OCI-M2 (cell line): Measurements from ENCODE around the gene MFSD1.
A peak's percentile ranks its signal among the peaks of the same experiment; 100 is the strongest.
"Not testable (repeated sequence)": the region's sequence is repeated elsewhere in the genome, so short reads cannot be mapped to it uniquely, and the experiment has no call there.

Experiments
- DNase-seq: peaks from one replicate; lab custom pipeline; 2025; ENCODE audit not compliant: unreplicated experiment; lab: John Stamatoyannopoulos, UW

Gene MFSD1

DNA sequence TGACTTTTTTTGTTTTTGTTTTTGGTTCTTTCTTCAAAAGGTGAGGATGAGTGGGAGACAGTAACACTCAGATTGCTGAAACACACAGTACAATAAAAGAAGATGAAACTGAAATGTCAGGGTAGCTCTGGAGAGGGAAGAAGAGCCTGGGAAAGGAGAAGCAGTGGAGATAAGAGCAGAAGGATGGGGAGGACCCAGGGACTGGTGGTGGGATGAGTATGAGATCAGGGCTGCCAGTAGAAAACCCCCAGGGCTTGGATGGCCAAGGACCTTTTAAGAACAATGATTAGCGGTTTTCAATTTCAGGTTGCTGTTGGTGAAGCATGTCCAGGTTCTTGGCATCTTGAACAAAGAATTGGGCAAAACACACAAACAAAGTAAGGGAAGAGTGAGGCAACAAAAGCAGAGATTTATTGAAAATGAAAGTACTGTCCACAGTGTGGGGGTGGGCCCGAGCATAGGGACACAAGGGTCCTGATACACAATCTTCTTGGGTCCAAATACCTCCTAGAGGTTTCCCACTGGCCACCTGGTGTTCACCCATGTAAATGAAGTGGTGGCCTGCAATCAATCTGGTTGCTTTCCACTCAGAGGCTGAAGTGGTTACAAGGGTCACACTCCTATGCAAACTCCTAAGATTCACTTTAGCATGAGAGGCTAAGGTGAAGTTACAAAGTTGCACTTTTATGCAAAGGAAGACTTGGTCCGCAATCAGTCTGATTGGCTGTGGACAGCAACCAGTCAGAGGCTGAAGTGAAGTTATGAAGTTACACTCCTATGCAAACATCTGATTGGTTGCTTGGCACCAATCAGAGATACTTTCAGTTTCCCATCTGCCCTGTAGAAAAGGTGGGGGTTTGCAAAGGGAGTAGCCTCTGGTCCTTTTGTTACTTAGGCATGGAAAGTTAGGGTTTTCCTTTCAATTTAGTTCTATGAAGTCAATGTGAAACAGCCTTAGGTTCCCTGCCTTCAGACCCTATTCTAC lies 26.1 kb upstream of the MFSD1 start:
- no peak for DNase-seq

DNA sequence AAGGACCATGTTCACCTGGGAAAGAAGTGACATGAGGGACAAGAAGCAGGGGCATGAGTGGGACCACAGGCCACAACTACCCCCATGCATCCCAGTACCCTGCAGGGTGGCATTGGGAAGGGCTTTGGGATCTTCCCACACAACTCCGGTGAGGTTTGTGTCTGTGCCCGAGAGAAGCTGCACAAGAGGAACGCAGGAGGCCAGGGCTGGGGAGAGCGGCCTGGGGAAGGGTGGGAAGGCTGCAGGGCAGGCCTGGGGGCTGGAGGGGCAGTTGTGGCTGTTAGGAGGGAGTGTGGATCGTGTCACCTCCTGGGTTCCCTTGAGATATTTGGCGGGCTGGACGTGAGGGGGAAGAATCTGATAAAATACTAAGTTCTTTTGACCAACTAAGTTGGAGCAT lies 25.3 kb upstream of the MFSD1 start:
- DNase-seq = no peak

DNA sequence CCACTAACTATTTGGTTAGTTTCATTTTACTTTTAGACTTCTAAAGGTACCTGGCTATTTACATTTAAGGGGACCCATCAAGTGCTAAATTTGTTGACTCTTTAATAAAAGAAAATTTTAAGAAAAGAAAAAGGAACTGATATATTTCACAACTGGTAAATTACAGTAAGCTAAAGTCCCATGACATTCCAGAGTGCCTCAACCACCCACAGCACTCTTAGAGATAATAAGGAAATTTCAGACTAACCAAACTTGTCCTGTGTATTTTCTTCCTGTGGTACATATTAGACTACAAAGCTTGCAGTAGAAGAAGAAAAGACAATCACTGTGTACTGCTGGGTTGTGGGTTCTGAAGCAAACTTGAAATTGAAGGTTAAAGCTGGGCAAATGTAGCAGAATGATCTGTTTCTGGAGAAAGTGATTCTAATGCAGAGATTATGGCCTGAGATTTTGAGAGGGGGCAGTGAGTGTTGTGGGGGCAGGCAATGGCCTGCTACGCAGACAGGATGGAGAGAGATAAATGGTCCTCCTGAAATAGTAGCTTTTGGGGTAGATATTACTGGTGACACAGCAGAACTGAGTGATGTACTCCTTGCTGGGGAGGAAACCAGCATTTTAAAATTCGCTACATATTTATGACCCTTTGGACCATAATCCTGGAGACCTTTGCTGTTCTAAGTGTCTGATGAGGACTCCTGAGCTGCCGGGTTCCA lies 24.5 kb upstream of the MFSD1 start:
- no peak for DNase-seq

DNA sequence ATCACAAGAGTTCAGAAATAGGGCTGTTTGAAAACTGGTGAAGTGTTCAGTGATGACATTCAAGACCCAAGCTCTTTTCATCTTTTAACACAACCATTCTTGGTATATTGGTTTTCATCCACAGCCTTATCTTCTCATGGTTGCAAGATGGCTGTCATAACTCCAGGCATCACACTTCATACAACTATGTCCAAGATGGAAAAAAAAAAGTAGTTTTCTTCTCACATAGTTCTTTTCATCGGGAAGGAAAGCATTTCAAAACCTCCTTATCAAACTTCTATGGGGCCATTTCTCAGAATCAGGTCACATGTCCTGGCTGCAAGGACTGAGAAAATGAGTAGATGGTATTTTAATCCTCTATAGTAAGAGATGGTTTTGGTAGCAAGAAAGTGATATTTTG lies 21.1 kb upstream of the MFSD1 start:
- no peak for DNase-seq

DNA sequence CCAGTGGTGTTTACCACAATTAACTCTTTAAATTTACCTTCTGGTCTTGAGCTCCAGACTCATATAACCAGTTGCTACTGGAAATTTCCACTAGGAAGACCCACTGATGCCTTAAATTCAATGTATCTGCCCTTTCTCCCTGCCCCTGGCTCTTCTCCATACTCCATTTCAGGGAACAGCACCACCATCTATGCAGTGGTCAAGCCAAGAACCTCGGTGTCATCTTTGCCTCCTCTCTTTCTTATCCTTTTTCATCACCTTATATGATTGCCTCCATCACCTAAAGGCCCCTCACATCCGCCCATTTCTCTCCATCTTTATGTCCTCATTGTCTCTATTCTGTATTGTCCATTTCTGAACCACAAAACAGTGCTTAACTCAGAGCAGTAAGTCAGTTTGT lies 20.7 kb upstream of the MFSD1 start:
- no peak for DNase-seq

DNA sequence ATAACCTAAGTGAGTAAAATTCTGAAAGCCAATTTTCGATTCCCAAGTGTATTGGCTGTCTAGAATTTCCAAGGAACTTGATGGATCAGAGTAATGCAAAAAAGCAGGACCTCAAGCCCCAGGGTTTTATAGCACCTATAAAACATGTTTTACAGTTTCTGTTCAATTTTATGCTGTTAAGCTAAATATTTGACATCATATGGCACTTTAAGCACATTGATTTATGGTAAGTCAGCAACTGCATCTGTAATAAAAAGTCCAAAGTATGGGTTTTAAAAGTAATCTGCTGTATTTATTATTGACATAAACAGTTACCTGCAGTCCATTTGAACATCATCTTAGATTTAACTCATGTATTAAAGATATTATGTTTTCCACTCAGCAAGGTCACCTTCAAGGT lies 20.0 kb upstream of the MFSD1 start:
- DNase-seq = no peak

DNA sequence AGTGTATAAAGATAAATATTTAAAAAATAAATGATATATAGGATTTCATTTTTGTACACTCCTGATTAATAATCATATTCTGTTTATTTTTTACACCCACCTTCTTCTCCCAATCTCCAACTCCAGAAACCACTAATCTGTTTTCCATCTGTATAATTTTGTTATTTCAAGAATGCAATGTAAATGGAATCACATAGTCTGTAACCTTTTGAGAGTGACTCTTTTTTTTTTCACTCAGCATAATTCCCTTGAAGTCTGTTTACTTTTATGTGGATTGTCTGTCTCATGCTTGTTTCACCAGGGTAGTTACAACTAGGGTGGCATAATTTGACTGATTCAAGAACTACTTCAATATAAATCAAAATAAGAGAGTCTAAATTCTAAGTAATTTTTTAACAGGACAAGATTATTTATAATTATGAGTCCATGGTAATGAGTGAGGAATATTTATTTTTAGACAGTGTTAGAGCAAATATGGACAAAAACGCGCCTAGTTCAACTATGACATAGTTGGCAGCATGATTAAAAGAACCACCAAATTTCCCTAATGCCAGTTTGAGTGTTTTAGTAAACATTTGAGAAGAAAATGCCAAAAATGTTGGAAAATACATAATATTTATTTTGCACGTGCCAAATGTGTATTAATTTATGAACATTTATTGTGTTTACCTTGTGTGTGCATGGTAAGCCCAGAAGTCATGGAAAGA lies 19.4 kb upstream of the MFSD1 start:
- no peak for DNase-seq

DNA sequence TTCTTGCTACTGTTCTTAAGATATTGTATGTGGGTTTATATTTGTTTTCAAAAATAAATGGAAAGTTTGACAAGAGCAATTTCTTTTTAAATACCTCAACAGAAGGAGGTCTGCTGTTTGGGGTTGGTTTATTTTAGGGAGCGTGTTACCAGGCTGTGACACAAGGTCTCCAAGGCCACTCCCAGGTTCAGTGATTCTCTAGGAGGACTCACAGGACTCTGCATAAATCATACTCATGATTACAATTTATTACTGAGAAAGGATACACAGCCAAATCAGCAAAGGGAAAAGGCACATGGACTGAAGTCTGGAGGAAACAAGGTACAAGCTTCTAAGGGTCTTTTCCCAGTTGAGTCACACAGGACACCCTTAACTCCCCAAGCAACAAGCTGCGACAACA lies 18.8 kb upstream of the MFSD1 start:
- no peak for DNase-seq

DNA sequence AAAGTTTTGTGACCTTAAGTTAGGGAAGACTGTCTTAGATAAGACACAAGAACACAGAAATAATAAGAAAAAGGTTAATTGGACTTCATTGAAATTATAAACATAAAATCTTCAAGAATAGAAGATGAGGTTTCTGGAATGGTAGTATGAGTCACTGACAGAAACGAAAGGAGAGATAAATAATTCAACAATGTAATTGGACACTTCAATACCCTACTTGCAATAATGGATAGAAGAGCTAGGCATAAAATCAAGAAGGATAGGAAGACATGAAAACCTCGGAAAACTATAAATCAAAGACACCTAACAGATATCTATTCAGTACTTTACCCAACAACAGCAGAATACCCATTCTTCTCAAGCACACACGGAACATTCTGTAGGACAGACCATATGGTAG lies 15.9 kb upstream of the MFSD1 start:
- no peak for DNase-seq

DNA sequence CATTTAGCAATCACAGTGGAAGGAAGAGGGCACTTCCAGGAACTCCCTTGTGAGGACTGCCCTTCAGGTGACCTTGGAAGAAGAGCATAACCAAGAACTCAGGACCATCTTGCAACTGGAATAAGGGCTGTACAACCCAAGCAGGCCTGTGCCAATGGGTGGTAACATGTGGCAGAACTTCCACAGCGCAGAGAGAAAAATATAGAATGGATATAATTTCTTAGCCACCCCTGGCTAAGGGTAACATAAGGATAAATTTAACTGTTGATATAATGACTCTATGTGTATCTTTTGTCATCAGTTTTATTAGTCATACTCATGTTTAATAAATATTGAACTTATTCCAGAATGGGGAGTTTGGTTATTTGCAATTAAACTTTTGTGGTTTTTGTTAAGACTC lies 13.4 kb upstream of the MFSD1 start:
- DNase-seq = no peak

DNA sequence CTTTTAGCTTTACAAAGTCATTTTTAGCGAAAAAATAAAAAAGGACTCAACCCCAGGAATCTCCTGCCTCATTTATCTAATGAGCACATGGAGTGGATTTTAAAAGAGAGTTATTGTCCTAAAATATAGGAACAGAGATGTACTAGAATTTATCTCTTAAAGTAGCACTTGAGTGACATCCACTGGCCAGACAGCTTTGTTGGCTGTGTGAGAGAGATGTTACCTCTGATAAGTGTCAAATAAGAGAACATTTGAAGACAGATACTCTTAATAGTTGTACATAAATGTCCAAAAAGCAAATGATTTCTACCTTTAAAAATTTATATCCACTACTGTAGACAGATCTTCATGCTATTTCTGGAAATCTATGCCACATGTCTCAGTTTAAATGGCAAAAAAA lies 12.3 kb upstream of the MFSD1 start:
- no peak for DNase-seq

DNA sequence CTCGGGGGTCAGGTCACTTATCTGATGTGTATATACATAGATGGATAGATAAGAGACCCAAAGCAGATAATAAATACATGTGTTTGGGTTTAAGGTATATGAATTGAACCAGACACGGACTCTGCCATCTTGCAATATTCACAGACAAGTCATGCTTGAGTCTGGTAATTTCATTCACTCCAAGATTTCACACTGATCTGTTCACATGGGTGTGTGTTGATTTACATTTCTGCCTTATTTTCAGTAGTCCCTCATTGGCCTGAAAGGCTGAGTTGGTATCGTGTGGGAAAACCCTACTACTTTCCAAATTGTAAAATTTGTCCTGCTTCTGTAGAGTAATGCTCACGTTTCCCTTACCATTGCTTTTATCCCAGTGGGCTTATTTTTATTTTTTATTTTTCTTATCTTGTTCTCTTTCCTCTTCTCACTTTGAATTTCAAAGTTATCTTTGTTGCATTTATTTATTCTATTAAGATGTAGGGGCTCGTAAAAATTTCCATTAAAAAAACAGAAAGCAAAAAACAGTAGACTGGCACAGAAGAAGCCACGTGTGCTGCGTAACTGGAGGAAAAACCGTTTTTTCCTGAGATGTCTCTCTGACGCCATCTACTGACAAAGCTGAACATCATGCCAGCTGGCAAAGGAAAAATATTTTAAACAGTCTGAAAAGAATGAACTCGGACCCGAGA lies 10.8 kb upstream of the MFSD1 start:
- peak; percentile 19 for DNase-seq

DNA sequence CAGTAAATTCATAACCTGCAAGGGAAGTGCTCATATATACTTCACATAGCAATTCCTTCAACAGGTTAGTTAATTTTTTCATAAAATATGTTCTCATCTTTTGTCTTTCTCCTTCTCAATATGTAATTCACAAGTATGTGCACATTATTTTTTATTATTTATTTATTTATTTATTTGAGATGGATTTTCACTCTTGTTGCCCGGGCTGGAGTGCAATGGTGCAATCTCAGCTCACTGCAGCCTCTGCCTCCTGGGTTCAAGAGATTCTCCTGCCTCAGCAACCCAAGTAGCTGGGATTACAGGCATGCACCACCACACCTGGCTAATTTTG lies 10.3 kb upstream of the MFSD1 start:
- not testable (repeated sequence) for DNase-seq

DNA sequence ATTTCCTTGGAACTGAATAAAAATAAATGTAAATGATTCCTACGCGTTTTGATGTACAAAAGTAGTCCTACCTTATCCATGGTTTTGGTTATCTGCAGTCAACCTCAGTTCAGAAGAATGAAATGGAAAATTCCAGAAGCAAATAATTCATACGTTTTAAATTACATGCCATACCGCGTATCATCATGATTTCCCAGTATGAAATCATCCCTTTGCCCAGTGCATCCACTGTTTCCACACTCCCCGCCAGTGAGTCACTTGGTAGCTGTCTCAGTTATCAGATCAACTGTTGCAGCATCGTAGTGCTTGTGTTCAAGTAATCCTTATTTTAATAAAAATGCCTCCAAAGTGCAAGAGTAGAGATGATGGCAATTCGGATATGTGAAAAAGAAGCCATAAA lies 9.1 kb upstream of the MFSD1 start:
- DNase-seq = no peak

DNA sequence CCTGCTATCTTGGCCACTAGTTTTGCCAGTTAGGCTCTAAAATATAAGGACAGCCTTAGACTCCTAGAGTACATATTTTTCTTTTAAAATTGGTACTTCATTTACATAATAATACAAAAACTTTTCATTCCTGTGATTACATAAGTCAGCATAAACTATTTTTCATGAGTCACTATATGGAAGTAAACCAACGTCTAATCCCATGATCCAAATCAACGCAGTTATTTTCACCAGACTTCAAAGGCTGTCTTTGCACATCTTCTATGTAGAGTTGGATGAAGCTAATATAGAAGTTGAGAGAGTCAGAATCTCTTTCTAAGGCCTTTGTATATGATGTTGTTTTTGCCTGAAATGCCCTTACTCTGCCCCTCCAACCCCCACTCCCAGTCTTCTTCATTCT lies 7.6 kb upstream of the MFSD1 start:
- DNase-seq = no peak

DNA sequence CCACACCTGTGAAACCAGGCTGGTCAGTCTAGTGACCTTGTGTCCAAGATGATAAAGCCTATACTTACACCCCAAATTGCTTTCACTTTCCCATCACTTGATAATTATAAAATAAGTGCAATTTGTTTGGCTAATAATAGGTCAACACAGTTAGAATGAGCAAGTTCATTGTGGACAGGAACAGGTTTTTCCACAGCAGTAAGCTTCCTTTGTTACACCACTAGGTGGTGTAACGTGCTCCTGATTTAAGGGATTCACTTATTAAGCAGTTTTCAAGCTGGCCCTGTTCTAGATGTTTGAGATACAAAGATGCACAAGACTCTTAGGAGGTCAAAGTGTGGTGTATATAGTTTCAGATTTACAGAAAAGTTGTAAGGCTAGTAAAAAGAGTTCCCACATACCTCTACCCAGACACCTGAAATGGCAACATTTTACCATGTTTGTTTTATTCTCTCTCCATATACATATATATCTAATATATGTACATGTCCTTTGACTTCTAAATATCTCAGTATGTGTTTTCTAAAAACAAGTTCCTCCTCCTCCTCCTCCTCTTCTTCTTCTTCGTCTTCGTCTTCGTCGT lies 6.8 kb upstream of the MFSD1 start:
- DNase-seq = no peak

DNA sequence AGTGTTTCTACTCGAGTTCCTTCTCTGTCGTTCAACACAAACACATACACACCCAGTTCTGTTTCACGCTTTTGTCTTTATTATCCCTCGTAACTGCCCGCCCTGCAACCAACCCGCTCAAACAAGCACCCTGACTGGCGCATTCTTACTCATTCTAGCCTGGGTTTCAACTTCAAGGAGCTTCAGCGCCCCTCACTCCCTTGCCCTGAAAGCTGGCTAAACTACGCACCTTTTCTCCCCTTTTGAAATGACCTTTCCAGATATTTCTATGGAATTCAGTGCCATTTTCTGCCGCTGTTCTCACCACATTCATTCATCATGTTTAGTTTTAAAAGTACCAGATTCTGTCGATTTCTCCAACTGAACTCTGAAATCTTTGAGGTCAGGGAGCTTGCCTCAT lies 653 bp upstream of the MFSD1 start:
- no peak for DNase-seq

DNA sequence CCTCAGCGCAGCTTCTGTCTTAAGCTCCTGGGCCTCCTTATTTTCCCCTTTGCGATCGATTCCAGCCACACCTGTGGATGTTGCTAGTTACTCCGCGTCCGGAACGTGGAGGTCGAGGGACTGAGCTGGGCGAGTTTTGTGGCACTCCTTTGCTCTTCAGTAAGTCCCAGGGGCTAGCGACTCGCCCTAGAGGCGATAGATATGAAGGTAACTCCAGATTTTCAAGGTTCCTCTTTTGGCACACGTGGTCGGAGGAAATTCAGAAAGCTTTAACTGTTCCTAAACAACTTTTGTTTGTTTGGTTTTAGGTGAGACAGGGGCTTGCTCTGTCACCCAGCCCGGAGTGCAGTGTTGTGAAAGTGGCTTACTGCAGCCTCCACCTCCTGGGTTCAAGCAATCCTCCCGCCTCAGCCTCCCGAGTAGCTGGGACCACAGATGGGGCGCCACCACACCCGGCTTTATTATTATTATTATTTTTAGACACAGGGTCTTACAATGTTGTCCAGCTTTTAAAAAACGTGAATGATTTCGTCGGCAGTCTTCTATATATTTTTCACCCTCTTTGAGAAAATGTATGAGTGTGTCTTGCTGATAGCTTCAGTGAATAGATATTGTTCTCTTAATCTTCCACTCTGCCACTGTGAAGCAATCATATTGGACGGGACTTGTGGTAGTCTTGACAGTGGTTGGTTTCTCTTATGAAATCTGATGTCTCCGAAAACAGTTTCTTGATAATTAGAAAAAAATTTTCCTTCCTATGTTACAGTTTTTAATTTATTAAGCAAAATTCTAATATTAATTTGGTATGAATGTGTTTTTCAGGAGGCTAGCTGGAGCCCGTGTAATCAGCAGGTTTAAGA lies 785 bp downstream of the MFSD1 start:
- no peak for DNase-seq

DNA sequence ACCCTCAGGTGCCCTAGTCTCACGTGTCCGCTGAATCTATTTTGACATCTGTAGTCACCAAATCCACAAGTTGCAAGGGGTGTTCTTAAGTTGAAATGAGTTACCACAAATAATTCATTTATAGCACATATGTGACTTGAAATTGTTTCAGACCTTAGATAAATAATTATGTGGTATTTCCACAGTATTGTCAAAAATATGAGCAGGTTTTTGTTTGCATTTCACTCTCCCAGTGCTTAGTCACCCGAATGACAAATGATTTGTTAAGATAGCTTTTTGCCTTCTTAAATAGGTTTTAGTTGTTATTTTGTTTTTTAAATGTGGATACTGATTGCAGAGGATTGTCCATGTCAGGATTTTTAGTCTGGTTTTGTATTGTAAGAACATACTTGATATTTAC lies 2.6 kb downstream of the MFSD1 start:
- no peak for DNase-seq

DNA sequence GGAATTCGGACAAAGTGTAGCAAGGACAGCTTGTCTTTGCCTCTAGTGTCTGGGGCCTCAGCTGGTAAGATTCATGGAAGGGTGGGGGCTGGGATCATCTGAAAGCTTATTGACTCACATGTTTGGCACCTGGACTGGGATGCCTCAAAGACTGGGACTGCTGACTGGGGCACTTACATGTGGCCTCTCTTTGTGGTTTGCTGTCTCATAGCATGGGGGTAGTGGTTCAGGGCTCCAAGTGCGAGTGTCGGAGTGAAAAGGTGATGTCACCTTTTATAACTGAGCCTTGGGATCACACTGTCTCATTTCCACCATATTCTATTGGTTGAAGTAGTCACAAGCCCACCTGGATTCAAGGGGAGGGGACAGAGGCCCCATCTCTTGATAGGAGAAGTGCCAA lies 6.8 kb downstream of the MFSD1 start:
- no peak for DNase-seq
